Left kidney (tissue), 2 donors: ENCODE measurements around the gene KLK3. TPM values are rescaled to one million over a fixed set of nuclear protein-coding genes. Genes with fewer than 3 reads are reported as not detected.

Source experiments
- DNase-seq: peaks from one replicate; pipeline ENCODE4 v3.0.0-alpha.2; 2013
- polyA plus RNA-seq: library from polyadenylated mRNA; unstranded; fragments of 120-200 nt; gene quantifications from one replicate; pipeline ENCODE4 v1.2.1, GENCODE V29; 2013; ENCODE audit not compliant: insufficient read length

Gene KLK3
- polyA plus RNA-seq, 1 donor = 0.68 TPM

- DNase-seq = no peak
Measured at GRCh38 chr19:50831026-50831396, 23.7 kb upstream of the KLK3 start.

DNA sequence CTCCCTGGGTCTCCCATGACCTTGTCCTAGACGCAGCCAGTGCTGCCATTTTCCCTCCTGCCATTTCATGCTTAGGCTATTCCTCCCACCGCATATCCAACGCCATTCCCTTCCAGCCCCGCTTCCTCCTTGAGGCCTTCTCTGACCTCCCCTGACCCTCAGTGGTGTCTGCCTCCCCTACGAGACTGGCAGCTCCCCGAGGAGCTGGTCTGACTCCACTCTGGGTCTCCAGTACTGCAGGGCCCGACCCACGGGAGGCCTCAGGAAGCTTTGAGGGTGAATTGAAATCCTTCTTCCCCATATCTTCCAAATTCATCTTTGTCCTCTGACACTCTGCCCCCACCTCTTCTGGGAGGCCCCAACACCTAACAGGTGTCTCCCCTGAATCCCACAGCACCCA is 22.0 kb upstream of the KLK3 start:
- no peak for DNase-seq

DNA sequence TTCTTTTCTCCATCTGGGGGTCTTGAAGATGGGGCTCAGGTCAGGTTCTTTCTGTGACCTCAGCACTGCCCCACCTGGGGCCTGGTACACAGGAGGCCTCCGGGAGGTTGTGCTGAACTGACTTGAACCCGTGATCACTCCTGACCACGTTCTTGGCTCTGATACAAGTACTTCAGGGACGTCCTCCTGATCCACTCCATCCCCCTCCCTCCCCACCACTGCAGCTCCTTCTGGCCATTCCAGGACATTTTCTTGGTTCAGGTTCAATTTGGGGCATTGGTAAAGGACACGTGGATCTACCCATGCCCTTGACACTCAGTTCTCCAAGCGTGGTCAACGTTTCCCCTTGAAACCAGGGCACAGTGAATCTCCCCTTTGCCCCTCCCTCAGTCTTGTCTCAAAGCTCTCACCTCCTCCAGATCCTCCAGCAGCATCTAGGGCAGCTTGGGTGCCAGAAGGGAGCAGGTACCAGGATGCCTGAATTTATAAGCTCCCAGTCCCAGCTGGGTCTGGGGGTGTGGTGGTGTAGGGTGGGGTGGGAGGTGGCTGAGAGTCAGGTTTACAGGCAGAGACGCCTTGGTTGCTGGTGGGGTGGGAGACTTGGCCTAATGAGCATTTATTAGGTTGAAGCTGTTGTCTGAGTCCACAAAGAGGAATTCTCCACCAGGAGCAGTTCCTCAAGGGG is 21.5 kb upstream of the KLK3 start, which contains the start of gene KLK15:
TSS of gene KLK15 (minus strand) at position 458 of the 685 bp plus-strand sequence. CDS start 2,082 bp downstream, outside the sequence.
- DNase-seq = no peak

GRCh38 chr19:50833802-50834167 is 20.9 kb upstream of the KLK3 start:
- DNase-seq = no peak

DNA sequence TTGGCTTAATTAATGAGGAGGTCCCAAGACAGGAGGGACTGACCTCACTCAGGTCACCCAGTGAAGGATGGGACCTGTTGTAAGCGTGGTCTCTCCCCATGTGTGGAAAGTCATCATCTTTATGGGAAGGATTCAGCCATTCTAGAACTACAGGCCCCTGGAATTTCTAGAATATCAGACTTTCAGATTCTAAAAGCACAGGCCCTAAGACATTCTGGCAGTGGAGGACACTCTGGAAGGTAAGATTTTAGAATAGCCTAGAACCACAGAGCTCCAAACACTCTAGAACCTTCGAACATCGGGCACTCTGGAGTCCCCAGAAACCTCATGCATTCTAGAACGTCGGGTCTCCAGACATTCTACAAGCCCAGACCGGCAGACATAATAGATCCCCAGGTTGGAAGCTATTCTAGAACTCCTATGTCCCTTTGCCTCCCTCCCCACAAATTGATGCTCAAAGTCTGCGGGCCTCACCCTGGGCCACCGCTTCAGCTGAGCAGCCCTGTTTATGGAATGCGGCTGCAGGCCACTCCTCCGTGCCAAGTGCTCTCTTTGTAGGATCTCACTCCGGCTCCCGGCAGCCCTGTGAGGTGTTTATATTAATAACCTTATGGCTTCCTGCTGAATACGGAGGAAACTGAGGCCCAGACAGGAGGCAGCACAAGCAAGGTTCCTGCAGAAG is 19.5 kb upstream of the KLK3 start:
- no peak for DNase-seq

- peak; percentile 71 for DNase-seq
Measured at GRCh38 chr19:50835785-50836542, 18.8 kb upstream of the KLK3 start.

DNA sequence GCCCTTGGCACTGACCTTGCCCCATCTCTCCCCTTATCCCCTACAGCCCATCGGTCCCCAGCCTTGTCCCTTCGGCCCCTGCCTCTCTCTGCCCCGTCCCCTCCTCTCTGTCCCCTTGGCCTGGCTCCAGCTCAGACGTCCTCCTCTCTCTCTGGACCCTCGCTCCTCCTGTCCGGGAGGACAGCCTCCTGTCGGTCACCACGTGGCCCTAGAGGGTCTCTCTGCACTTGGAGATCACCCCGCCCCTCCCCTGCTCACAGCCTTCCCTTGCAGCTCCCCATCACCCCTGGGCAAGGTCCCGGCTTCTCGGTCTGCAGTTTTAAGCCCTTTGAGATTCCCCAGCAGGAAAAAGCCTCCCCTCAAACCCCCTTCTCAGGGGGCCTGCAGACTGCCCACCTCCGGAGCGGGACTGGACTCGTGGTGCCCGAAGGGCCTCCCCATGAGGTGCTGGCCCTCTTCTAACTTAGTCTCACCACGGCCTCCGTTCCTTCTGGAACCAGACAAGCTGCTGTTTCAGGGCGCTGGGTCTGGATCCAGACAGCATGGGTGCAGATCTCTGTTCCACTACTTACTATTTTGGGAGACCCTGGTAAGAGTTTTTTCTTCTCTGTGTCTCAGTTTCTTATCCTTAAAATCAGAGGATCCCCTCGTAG is 18.0 kb upstream of the KLK3 start:
- DNase-seq = no peak

DNA sequence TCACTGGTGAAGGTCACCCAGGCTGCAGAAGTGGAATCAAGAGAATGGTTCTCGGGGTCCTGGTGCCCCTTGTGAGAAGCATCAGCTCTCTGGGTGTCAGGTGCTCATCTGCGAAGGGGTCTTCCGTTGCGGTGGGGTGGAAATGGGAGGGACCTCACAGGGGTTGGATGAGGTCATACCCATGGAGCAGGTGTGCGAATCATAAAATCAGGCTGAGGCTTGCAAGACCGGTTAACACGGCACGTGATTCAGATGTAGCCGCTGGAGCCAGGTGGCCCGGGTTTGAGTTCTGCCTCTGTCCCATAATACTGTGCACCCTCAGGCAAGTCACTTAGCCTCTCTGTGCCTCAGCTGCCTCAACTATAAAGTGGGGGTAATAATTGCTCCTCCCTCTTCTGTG is 17.4 kb upstream of the KLK3 start:
- DNase-seq = no peak

DNA sequence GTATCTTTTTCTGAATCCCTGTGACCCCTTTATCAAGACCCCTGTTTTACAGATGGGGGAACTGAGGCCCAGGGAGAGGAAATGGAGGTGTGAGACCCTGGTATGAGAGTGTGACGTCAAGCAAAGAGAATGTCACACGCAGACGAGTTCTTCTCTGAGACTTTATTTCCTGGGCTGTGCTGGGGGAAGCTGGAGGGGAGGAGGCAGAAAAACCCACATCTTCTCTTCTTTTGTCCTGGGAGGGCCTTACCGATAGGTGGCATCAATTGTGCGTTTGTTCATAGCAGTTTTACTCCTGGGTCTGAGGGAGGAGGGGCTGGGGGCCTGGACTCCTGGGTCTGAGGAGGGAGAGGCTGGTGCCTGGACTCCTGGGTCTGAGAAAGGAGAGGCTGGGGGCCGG is 16.5 kb upstream of the KLK3 start:
- DNase-seq = no peak

DNA sequence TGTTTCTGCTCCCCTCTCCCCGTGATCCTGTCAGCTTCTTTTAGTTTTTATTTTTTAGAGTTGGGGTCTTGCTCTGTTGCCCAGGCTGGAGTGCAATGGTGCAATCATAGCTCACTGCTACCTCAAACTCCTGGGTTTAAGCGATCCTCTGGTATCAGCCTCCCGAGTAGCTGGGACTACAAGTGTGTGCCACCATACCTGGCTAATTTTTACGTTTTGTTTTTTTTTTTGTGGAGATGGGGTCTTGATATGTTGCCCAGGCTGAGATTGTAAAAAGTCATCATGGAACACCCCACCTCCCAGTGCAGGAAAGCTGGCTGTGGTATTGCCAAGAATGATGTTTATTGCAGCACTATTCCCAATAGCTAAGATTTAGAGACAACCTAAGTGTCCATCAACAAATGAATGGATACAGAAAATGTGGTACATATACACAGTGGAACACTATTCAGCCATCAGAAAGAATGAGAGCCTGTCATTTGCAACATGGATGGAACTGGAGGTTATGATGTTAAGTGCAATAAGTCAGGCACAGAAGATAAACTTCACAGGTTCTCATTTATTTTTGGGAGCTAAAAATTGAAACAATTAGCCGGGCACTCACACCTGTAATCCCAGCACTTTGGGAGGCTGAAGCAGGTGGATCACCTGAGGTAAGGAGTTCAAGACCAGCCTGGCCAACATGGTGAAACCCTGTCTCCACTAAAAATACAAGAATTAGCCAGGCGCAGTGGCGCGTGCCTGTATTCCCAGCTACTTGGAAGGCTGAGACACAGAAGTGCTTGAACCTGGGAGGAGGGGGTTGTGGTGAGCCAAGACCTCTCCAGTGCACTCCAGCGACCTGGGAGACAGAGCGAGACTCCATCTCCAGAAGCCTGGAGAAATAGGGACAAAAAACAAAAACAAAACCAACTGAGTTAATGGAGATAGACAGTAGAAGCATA is 14.7 kb upstream of the KLK3 start:
- DNase-seq = no peak

DNA sequence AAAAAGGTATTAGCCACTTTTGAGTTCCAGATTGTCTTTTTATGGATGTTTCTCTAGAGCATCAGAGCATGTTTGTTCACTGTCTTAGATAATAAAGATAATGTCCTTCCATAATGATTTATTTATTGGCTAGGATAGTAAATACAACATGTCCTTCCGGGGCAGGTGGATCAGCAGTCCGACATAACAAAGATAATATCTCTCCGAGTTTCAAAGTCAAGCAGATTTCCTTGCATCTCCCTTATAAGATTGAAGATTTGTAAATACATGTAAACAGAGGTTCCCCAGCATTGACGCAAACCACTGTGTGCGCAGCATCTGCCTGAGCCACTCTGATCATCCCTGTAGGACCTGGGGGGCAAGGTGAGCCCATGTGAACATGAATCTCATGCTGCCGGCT is 12.6 kb upstream of the KLK3 start:
- no peak for DNase-seq

- no peak for DNase-seq
Measured at GRCh38 chr19:50843205-50843604, 11.5 kb upstream of the KLK3 start.

DNA sequence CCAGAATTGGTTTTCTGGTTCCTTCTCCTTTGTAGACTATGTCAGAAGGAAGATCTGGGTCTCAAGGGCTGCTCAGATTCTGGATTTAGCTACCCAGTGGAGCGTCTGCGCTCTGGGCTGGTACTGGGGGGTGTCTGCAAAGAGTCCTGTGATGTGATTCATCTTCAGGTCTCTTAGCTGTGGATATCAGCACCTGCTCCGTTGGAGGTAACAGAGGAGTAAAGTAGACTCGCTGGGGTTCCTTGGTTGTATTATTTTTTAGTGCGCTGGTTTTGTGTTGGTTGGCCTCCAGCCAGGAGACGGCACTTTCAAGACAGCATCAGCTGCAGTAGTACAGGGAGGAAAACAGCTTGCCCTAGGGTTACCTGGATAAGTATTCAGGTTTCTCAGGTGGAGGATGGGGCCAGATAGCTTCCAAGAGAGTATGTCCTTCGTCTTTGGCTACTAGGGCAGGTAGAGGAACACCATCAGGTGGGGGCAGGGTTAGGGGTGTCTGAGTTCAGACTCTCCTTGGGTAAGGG is 11.0 kb upstream of the KLK3 start:
- no peak for DNase-seq

- no peak for DNase-seq
Measured at GRCh38 chr19:50844296-50844935, 10.3 kb upstream of the KLK3 start.

- DNase-seq = no peak
Measured at GRCh38 chr19:50850738-50851137, 4.0 kb upstream of the KLK3 start.

DNA sequence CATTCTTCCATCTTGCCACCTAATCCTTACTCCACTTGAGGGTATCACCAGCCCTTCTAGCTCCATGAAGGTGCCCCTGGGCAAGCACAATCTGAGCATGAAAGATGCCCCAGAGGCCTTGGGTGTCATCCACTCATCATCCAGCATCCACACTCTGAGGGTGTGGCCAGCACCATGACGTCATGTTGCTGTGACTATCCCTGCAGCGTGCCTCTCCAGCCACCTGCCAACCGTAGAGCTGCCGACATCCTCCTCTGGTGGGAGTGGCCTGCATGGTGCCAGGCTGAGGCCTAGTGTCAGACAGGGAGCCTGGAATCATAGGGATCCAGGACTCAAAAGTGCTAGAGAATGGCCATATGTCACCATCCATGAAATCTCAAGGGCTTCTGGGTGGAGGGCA is 3.1 kb upstream of the KLK3 start:
- no peak for DNase-seq

- DNase-seq = no peak
Measured at GRCh38 chr19:50857366-50857765, 2.7 kb downstream of the KLK3 start.

- no peak for DNase-seq
Measured at GRCh38 chr19:50858886-50859285, 4.2 kb downstream of the KLK3 start.

DNA sequence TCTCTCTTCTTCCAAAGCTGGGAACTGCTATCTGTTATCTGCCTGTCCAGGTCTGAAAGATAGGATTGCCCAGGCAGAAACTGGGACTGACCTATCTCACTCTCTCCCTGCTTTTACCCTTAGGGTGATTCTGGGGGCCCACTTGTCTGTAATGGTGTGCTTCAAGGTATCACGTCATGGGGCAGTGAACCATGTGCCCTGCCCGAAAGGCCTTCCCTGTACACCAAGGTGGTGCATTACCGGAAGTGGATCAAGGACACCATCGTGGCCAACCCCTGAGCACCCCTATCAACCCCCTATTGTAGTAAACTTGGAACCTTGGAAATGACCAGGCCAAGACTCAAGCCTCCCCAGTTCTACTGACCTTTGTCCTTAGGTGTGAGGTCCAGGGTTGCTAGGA is 5.1 kb downstream of the KLK3 start:
- no peak for DNase-seq

GRCh38 chr19:50861010-50861409 is 6.3 kb downstream of the KLK3 start:
- DNase-seq = no peak
